Skeletal muscle cell (primary cell): Measurements from ENCODE around the gene KRTAP6-1.

ENCODE experiments used
- DNase-seq: peaks from one replicate; pipeline ENCODE4 v3.0.0-alpha.2; 2010; ENCODE audit warnings: low read depth
- H3K4me3 ChIP-seq: 2 replicates; pipeline ENCODE4 v1.5.1; 2011; ENCODE audit warnings: low read depth, mild to moderate bottlenecking, control low read depth, low read length, moderate library complexity

The KRTAP6-1 gene

GRCh38 chr21:30582870-30583269 is 30.9 kb downstream of the KRTAP6-1 start:
- H3K4me3 ChIP-seq, result no peak overlapping the region
- DNase-seq, result no peak

- DNase-seq, result no peak
- H3K4me3 ChIP-seq, result no peak overlapping the region
Measured at GRCh38 chr21:30580132-30580531, 33.6 kb downstream of the KRTAP6-1 start.

GRCh38 chr21:30579346-30579745 is 34.4 kb downstream of the KRTAP6-1 start:
- H3K4me3 ChIP-seq, result no peak overlapping the region
- no peak for DNase-seq

- no peak overlapping the region for H3K4me3 ChIP-seq
- no peak for DNase-seq
Measured at GRCh38 chr21:30577766-30578165, 36.0 kb downstream of the KRTAP6-1 start.

- no peak for DNase-seq
- no peak overlapping the region for H3K4me3 ChIP-seq
Measured at GRCh38 chr21:30567617-30568016, 46.1 kb downstream of the KRTAP6-1 start.

GRCh38 chr21:30563630-30564029 is 50.1 kb downstream of the KRTAP6-1 start:
- no peak overlapping the region for H3K4me3 ChIP-seq
- DNase-seq, result no peak
